ENCODE measurements around the gene FUNDC2. TPM values are rescaled to one million over a fixed set of nuclear protein-coding genes. Genes with fewer than 3 reads are reported as not detected.

Gene FUNDC2
- total RNA-seq, 1 donor: 47.4 TPM

DNA sequence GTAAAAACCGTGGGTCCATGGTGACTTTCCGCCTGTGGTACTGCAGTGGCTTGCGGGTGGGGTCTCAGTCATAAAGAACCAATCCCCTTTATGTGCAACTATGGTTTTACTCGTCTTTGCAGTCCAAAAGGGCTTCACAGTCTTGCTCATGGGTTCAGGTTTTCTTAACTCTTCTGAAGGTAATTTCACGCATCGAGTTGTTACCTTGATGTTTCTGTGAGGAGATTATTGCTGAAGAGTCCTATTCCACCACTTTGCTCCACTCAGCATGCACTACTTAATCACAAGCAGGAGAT lies 45.6 kb upstream of the FUNDC2 start:
- H3K27ac ChIP-seq (ENCODE audit: low read depth, low read length): no peak overlapping the region
- no peaks in the 10 kb centered on the region for H3K4me1 ChIP-seq (ENCODE audit: insufficient read depth, low read length)
- TF ChIP-seq, protein P1, sequence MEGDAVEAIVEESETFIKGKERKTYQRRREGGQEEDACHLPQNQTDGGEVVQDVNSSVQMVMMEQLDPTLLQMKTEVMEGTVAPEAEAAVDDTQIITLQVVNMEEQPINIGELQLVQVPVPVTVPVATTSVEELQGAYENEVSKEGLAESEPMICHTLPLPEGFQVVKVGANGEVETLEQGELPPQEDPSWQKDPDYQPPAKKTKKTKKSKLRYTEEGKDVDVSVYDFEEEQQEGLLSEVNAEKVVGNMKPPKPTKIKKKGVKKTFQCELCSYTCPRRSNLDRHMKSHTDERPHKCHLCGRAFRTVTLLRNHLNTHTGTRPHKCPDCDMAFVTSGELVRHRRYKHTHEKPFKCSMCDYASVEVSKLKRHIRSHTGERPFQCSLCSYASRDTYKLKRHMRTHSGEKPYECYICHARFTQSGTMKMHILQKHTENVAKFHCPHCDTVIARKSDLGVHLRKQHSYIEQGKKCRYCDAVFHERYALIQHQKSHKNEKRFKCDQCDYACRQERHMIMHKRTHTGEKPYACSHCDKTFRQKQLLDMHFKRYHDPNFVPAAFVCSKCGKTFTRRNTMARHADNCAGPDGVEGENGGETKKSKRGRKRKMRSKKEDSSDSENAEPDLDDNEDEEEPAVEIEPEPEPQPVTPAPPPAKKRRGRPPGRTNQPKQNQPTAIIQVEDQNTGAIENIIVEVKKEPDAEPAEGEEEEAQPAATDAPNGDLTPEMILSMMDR (IDR thresholded peaks at IDR 0.05; ENCODE audit: extremely low read depth, low read depth, low read length): no peak
- no peaks in the 10 kb centered on the region for H3K79me2 ChIP-seq (ENCODE audit: insufficient read depth, low read length)
- H3K4me2 ChIP-seq (ENCODE audit: insufficient read depth, low read length): peak overlapping the region; percentile 65
- H3K9me3 ChIP-seq (ENCODE audit: low read depth, low read length): no peaks in the 10 kb centered on the region
- H4K20me1 ChIP-seq (ENCODE audit: insufficient read depth, low read length): no peaks in the 10 kb centered on the region
- H3K4me3 ChIP-seq (ENCODE audit: insufficient read depth, low read length): peak overlapping the region; percentile 66
- no peaks in the 10 kb centered on the region for H3K36me3 ChIP-seq (ENCODE audit: insufficient read depth, low read length)
- DNase-seq (ENCODE audit: insufficient read length, low spot score, missing footprints): no peak
- H2AFZ ChIP-seq (ENCODE audit: low read length): peak overlapping the region; percentile 91
- no peaks in the 10 kb centered on the region for H3K27me3 ChIP-seq (ENCODE audit: insufficient read depth, low read length)

DNA sequence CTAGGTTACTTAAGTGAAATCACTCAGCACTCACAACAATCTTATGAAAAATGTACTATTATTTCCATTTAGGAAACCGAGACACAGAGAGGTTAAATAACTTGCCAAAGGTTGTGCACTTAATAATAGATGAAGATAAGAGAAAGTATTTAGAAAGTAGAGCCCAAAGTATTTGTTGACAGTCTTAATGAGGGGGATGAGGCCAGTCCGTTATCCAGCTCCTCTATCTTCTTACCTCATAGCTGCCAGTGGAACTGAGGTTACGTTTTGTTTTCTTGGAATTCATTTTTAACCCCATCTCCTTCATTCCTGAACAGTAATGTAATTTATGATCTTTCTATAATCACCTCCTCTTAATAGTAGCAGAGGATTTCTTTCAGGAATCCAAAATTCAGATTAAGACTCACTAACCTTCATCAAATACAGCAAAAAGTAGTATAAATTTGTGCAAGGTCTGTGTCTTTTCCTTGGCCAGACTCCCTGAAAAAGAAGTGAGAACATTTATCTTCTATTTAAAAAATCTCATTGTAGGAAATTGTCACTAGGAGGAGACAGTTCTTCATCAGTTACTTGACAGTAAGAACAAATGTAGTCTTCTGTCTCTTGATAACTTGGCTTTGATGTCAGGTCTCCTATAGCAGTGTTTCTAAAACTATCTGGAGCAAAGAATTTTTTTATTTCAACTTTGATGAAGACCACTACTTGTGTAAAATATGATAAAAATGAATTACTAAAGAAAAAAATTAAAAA lies 39.6 kb upstream of the FUNDC2 start:
- DNase-seq (ENCODE audit: insufficient read length, low spot score, missing footprints): no peak
- Histone ChIP-seq H3K36me3 (ENCODE audit: insufficient read depth, low read length) (no peaks in the 10 kb centered on the region), H4K20me1 (ENCODE audit: insufficient read depth, low read length) (no peaks in the 10 kb centered on the region), H3K4me1 (ENCODE audit: insufficient read depth, low read length) (no peaks in the 10 kb centered on the region), H3K27ac (ENCODE audit: low read depth, low read length) (no peak overlapping the region), H3K9me3 (ENCODE audit: low read depth, low read length) (no peaks in the 10 kb centered on the region), H2AFZ (ENCODE audit: low read length) (no peak overlapping the region), H3K4me3 (ENCODE audit: insufficient read depth, low read length) (no peak overlapping the region), H3K27me3 (ENCODE audit: insufficient read depth, low read length) (no peaks in the 10 kb centered on the region), H3K79me2 (ENCODE audit: insufficient read depth, low read length) (no peaks in the 10 kb centered on the region), H3K4me2 (ENCODE audit: insufficient read depth, low read length) (no peak overlapping the region)
- TF ChIP-seq, protein P1 (IDR thresholded peaks at IDR 0.05; ENCODE audit: extremely low read depth, low read depth, low read length): no peak

DNA sequence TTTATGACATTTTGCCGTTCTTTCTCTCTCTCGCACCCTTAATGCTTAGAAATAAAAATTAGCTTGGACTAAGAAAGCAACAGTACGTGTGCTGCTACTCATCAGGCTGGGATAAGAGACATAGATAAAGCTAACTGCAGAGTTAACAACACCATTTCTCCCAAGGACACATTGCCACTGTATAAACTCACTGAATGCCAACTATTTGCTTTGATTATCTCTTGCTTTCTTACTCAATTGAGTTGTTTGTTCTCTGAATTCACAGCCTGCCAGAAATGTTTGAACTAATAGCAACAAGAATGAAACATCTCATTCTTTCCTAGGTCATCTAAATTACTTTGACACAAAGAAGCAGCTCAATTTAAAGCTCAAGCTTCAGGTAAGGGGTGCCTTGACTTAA lies 38.7 kb upstream of the FUNDC2 start:
- H3K27ac ChIP-seq (ENCODE audit: low read depth, low read length): no peak overlapping the region
- H3K4me3 ChIP-seq (ENCODE audit: insufficient read depth, low read length): no peak overlapping the region
- H3K9me3 ChIP-seq (ENCODE audit: low read depth, low read length): no peaks in the 10 kb centered on the region
- H2AFZ ChIP-seq (ENCODE audit: low read length): no peak overlapping the region
- H3K4me1 ChIP-seq (ENCODE audit: insufficient read depth, low read length): no peaks in the 10 kb centered on the region
- DNase-seq (ENCODE audit: insufficient read length, low spot score, missing footprints): no peak
- H3K27me3 ChIP-seq (ENCODE audit: insufficient read depth, low read length): no peaks in the 10 kb centered on the region
- no peaks in the 10 kb centered on the region for H3K79me2 ChIP-seq (ENCODE audit: insufficient read depth, low read length)
- H3K36me3 ChIP-seq (ENCODE audit: insufficient read depth, low read length): no peaks in the 10 kb centered on the region
- TF ChIP-seq, protein P1 (IDR thresholded peaks at IDR 0.05; ENCODE audit: extremely low read depth, low read depth, low read length): no peak
- H3K4me2 ChIP-seq (ENCODE audit: insufficient read depth, low read length): no peak overlapping the region
- no peaks in the 10 kb centered on the region for H4K20me1 ChIP-seq (ENCODE audit: insufficient read depth, low read length)

DNA sequence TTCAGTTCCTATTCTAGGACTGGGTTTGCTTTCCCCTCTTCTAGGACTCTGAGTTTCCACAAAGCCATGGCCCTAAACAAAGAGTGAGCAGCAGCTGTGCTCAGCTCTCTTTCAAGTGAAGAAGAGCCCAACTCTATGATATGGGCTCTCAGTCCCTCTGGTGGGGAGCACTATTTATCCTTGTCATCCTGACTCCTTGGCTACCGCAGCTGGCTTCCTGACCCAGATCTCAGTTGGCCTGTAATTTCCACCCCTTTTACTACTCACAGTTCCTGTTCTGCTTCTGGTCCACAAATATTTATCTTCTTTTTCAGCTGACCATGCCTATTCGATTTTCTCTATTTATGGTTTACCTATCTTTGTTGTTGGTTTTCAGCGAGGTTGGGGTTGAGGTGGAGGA lies 37.9 kb upstream of the FUNDC2 start:
- Histone ChIP-seq H3K27me3 (ENCODE audit: insufficient read depth, low read length) (no peaks in the 10 kb centered on the region), H3K9me3 (ENCODE audit: low read depth, low read length) (no peaks in the 10 kb centered on the region), H4K20me1 (ENCODE audit: insufficient read depth, low read length) (no peaks in the 10 kb centered on the region), H3K4me1 (ENCODE audit: insufficient read depth, low read length) (no peaks in the 10 kb centered on the region), H3K27ac (ENCODE audit: low read depth, low read length) (no peak overlapping the region), H3K4me2 (ENCODE audit: insufficient read depth, low read length) (no peak overlapping the region), H3K4me3 (ENCODE audit: insufficient read depth, low read length) (no peak overlapping the region), H3K79me2 (ENCODE audit: insufficient read depth, low read length) (no peaks in the 10 kb centered on the region), H3K36me3 (ENCODE audit: insufficient read depth, low read length) (no peaks in the 10 kb centered on the region), H2AFZ (ENCODE audit: low read length) (no peak overlapping the region)
- TF ChIP-seq, protein P1 (IDR thresholded peaks at IDR 0.05; ENCODE audit: extremely low read depth, low read depth, low read length): no peak
- no peak for DNase-seq (ENCODE audit: insufficient read length, low spot score, missing footprints)
